Psoas muscle (tissue), 8 donors: ENCODE measurements around the gene CLCN7. TPM values are rescaled to one million over a fixed set of nuclear protein-coding genes. Genes with fewer than 3 reads are reported as not detected.

Source experiments
- ATAC-seq, 4 donors: fragments of 200-7000 bp; cut with Tn5 transposase; one replicate each; pipeline ENCODE4 v1.9.1; 2020; ENCODE audit warnings: moderate library complexity in 3 of 4, mild to moderate bottlenecking in 2 of 4
- DNase-seq, 2 donors: peaks; one replicate each; pipeline ENCODE4 v3.0.0-alpha.2; 2020
- H3K27ac ChIP-seq: fragments of 200-600 bp; one replicate; pipeline ENCODE4 v1.8.0; 2022
- H3K27me3 ChIP-seq, 3 donors: fragments of 200-600 bp in 1 of 3; one replicate each; pipeline versions ENCODE4 v1.6.1 to v1.8.0; 2013 to 2022; ENCODE audit warnings: low read length in 2 of 3, mild to moderate bottlenecking in 2 of 3, moderate library complexity in 1 of 3; ENCODE audit not compliant: insufficient read depth in 3 of 3
- H3K36me3 ChIP-seq, 2 donors: fragments of 200-600 bp in 1 of 2; one replicate each; pipeline versions ENCODE4 v1.6.1 to v1.8.0; 2013 to 2022; ENCODE audit warnings: low read depth in 1 of 2, mild to moderate bottlenecking in 1 of 2, moderate library complexity in 1 of 2; ENCODE audit not compliant: insufficient read depth in 1 of 2
- H3K4me1 ChIP-seq: fragments of 200-600 bp; one replicate; pipeline ENCODE4 v1.8.0; 2022
- H3K4me3 ChIP-seq: fragments of 200-600 bp; one replicate; pipeline ENCODE4 v1.8.0; 2022; ENCODE audit warnings: mild to moderate bottlenecking
- H3K9me3 ChIP-seq: fragments of 200-600 bp; one replicate; pipeline ENCODE4 v1.8.0; 2022
- CTCF ChIP-seq: fragments of 200-600 bp; IDR thresholded peaks from one replicate; pipeline ENCODE4 v1.8.0; 2022; ENCODE audit warnings: antibody characterized with exemption
- WGBS, 3 donors: extraction: QIAGEN DNeasy Blood & Tissue Kit; methylation state at CpG; one replicate each; pipeline versions ENCODE4 v1.1.6 to v1.1.7; 2013; 5-methylcytosine and 5-hydroxymethylcytosine counted together
- intact Hi-C, 2 donors: fragments of 100-400 bp; cut with DNase I; formaldehyde crosslinking; loops; one replicate each; pipeline versions ENCODE4 v1.11.0 to v1.14.2; 2022
- polyA plus RNA-seq, 3 donors: library from polyadenylated mRNA; stranded (reverse); fragments of 200-250 nt; gene quantifications; one replicate each; pipeline ENCODE4 v1.2.3, GENCODE V29; 2013
- total RNA-seq, 4 donors: library from RNA; stranded (reverse); fragmentation: NEBNext Ultra II Directional in 2 of 4; extraction: Animal tissue kit (Norgen Biotek cat#: 25700) in 2 of 4; gene quantifications; one replicate each; pipeline versions ENCODE4 v1.2.1 to v1.2.4, GENCODE V29; 2021 to 2023
- donor health status: healthy with polysubstance abuse.
- donor health status: DM: no; HTN: no; CAD: no; lungs with moderate emphysema.
- donor health status: Bipolar disorder and iron deficiency.
- donor health status: healthy.
- donor health status: DM: yes; HTN: yes; CAD: no.
- donor health status: DM: no; HTN: no; CAD: no.
- donor health status: DM: no; HTN: no; CAD: no.
- donor health status: DM: yes; HTN: yes; CAD: no.

CLCN7 gene
- total and polyA plus RNA-seq, 7 donors, result 27.0 to 65.4 (median 41.2) TPM

GRCh38 chr16:1430214-1430758 lies 44.5 kb downstream of the CLCN7 start:
- no peak for TF ChIP-seq CTCF
- Histone ChIP-seq H3K27ac (no peak overlapping the region), H3K9me3 (no peaks in the 10 kb centered on the region), H3K36me3 (no peaks in the 10 kb centered on the region), H3K4me1 (no peaks in the 10 kb centered on the region), H3K4me3 (no peak overlapping the region), H3K27me3 (no peaks in the 10 kb centered on the region)
- no peak for ATAC-seq
- WGBS, 3 donors, result 27 to 28% (median 28%) methylated on average over 12 to 14 of the region's 14 CpGs
- intact Hi-C loops, result no loop called here
- DNase-seq, result no peak

- TF ChIP-seq CTCF, result no peak
- Histone ChIP-seq H3K27me3 (no peaks in the 10 kb centered on the region), H3K4me1 (no peaks in the 10 kb centered on the region), H3K4me3 (no peak overlapping the region), H3K27ac (no peak overlapping the region), H3K9me3 (no peaks in the 10 kb centered on the region), H3K36me3 (no peaks in the 10 kb centered on the region)
- ATAC-seq, result no peak
- peak in 1 of 2 donors; percentile 51 for DNase-seq
- intact Hi-C loops, result loop anchor here in 1 of 2 donors (10.0 kb wide), 1 partner anchor 45 kb away; the partner anchor contains the start of gene CLCN7
- 88 to 93% (median 91%) methylated on average over 13 of the region's 13 CpGs for WGBS, 3 donors
These were observed 45.2 kb downstream of the CLCN7 start for GRCh38 chr16:1429631-1430030.

- Histone ChIP-seq H3K27me3 (no peaks in the 10 kb centered on the region), H3K9me3 (no peaks in the 10 kb centered on the region), H3K27ac (no peak overlapping the region), H3K4me1 (no peaks in the 10 kb centered on the region), H3K36me3 (no peaks in the 10 kb centered on the region), H3K4me3 (no peak overlapping the region)
- TF ChIP-seq CTCF, result no peak
- peak in 1 of 2 donors; percentile 49 for DNase-seq
- intact Hi-C loops, result loop anchor here in 1 of 2 donors (10.0 kb wide), 1 partner anchor 46 kb away; the partner anchor contains the start of gene CLCN7
- 88 to 91% (median 89%) methylated on average over 11 of the region's 11 CpGs for WGBS, 3 donors
- no peak for ATAC-seq
These were observed 45.8 kb downstream of the CLCN7 start for GRCh38 chr16:1429012-1429411.

GRCh38 chr16:1428511-1428910 lies 46.3 kb downstream of the CLCN7 start:
- H3K27ac ChIP-seq, result no peak overlapping the region
- peak overlapping the region; percentile 5 for H3K4me3 ChIP-seq
- H3K27me3 ChIP-seq, result no peaks in the 10 kb centered on the region
- no peaks in the 10 kb centered on the region for H3K4me1 ChIP-seq
- peak in 2 of 4 donors; percentile 9 to 49 for ATAC-seq
- 38 to 44% (median 44%) methylated on average over 17 to 21 of the region's 21 CpGs for WGBS, 3 donors
- peak in 1 of 2 donors; percentile 64 for DNase-seq
- intact Hi-C loops, result loop anchor here in 1 of 2 donors (10.0 kb wide), 1 partner anchor 46 kb away; the partner anchor contains the start of gene CLCN7
- H3K36me3 ChIP-seq, result no peaks in the 10 kb centered on the region
- TF ChIP-seq CTCF, result no peak
- no peaks in the 10 kb centered on the region for H3K9me3 ChIP-seq
